GM19324 (cell line): Measurements from ENCODE around the gene RUNX2.

Experiments used
- ATAC-seq: cut with Tn5 transposase; IDR thresholded peaks from one replicate; pipeline ENCODE4 v1.9.1; 2021; ENCODE audit warnings: mild to moderate bottlenecking, moderate library complexity; ENCODE audit not compliant: unreplicated experiment, low FRiP score

RUNX2 gene

DNA sequence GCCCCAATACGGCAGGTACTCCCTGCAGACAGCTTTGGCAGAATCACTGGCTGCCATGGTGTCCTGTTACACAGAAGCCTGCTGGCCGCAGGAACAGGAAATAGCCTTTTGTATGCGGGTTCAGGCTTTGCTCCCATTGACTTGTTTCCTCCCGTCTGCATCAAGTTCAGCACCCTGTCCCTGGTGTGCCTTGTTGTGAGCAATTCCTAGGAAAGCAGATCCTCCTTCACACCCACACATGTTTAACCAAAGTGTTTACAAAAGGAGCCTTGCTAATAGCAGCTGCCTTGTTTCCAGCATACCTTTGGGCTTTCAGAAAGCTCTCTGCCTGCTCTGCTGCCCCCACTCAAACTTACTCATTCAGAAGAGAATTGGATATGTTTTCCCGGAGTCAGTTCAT lies 176.8 kb downstream of the RUNX2 start:
- ATAC-seq, result no peak

DNA sequence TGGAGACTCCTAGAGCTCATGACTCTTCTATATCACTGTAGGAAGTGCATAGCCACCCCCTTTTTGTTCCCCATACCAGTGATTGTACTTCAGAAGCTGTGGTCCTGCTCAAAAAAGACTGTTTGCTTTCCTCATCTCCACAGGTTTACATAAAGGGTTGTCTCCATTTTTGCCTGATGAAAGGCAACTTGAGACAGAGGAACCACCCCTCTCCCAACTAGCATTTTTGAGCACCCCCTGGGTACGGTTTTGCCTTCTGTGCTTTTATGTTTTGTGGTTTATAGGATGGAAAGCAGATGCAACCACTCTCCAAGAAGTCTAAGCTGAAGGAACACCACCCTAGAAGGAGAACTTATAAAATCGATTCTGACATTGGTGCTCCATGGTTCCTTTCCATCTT lies 177.3 kb downstream of the RUNX2 start:
- no peak for ATAC-seq

DNA sequence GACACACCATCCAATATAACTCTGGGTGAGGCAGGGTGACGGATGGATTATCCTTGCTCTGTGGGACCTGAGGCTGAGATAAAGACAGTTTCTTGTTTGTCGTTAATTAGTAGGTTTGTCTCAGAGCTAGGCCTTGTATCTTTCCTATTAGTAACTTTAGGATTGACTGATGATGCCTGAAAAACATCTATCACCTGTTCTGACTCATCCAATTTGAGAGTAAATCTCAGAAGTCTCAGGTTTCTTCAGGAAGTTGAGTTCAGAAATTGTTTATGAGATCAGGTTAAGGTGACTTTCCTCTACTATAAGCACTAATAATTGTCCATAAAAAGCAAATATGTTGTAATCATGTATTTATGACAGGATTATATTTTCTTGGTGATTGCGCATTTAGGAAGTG lies 179.1 kb downstream of the RUNX2 start:
- ATAC-seq, result no peak

DNA sequence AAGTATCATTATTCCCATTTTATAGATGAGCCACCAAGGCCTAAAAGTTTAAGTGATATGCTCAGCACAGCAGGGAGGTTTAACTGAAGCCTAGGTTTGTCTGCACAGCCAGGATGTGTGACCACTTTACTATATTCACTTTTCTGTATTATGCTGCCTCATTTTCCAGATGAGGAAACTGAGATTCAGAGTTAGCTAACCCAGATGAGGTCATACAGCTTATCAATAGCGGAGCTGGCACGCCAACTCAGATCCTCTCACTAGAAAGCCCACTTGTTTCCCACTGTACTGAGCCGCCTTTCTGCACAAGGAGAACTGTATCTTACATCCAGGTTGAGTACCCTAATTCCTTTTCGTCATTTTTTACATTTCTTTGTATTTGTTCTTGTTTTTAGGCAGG lies 181.3 kb downstream of the RUNX2 start:
- ATAC-seq, result no peak

DNA sequence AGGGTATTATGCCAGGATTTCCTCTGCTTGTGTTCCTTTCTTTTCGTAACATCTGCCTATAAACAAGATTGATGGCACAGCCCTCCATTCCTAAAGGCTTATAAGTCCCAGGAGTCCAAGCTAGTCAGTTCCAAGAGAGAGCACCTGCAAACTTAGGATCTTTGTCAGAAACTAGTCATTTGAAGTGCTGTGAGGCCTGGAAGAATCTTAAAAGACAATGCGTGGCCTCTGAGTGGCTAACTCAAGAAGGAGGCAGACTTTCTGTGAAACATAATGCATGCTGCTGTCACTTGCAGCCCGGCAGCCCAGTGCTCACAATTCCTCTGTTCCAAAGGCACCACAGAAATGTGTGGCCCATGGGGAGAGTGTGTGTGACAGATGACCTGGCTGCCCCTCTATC lies 184.6 kb downstream of the RUNX2 start:
- no peak for ATAC-seq

DNA sequence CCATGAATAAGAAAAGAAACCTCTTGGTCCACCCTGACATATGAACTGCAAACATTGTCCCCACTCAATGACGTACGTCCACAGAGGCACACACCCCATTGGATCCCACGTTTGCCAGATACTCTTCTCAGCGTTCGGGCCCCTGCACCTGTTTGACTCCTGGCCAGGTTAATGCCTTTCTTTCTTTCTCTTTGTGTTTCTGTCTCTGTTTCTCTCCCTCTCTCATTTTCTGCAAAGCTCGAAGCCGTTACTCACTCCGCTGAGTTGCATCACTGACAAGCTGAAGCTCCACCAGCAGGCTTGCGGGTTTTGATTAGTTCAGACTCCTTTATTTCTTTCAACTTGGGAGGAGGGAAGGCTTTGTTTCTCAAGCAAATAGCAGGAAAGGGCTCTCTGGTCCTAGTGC lies 185.1 kb downstream of the RUNX2 start:
- ATAC-seq, result no peak

DNA sequence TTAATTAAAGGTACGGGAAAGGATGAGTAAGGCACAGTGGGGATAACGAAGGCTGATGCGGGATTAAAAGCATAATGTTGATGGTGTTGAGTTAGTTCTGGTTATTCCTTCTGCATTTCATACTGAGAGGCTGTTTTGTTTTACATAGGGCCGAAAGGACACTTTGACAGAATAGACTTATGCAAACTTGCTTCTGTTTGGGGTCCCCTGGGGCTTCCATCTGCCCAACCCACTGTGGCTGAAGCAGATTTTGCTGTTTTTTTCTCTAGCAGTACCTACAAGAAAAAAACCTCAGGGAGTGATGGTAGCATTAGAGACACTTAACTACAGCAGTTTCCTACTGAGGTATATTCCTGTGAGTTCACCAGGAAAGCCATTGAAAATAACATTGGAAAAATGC lies 185.7 kb downstream of the RUNX2 start:
- ATAC-seq, result no peak

DNA sequence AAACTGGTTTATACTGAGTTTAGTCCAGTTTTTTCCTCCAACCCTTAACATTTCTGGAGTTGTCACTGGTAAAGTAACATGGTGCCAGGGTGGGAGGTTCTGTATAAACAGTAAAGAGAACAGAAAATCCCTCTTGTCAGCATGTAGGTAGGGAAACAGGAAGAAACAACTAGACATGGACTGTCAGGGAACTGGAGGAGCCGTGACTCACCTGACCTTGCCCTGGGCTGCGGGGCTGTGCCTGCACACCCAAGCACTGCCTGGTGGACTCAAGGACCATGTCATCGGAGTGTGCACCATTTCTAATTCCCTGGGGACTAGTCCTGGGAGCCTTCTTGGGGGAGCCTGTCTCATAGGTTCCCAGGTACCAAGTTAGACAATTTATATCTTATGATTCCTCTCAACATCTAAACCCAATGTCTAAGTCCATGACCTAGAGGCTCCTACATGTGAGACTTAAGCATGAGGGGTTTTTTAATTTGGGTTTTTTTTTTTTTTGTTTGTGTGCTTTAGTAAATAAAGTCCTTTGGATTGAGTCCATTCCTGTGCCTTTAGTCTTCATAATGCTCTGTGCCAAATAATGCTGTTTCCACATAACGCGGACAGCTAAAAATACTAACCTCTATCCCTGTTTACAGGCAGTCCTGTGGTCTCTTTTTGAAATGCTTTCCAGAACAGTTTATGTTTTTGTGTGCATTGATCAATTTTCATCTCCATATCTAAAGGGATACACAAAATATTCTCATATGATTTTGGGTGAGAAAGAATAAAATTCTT lies 186.5 kb downstream of the RUNX2 start:
- no peak for ATAC-seq

DNA sequence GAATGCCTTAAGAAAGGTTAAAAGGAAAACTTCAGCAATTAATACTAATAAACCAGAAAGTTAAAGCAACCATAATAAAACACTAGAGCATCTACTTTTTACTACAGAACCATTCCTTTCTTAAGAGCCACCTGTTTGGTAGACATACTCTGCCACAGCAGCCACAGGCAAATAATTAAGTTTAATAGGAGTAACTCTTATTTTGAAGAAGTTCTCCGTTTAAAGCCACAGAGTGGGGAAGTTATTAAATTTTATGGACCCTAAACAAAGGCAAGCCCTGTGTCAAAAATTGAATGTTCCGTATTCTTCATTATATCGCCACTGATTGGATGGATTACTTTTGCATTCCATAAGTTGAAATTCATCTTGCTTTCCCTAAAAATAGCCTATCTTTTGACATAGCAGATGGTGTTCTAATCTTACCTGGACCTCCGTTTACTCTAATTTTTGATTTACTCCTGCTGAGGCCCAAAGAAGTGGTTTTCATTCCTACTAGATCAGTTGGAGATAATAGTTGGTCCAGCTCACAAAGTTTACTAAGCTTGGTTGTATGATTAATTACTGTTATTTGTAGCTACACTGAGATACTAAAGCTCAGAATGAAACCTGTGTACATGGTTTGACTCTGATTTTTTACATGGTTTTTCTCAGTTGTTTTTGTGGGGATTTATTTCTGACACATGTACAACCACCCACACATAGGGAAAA lies 190.0 kb downstream of the RUNX2 start:
- ATAC-seq, result no peak

DNA sequence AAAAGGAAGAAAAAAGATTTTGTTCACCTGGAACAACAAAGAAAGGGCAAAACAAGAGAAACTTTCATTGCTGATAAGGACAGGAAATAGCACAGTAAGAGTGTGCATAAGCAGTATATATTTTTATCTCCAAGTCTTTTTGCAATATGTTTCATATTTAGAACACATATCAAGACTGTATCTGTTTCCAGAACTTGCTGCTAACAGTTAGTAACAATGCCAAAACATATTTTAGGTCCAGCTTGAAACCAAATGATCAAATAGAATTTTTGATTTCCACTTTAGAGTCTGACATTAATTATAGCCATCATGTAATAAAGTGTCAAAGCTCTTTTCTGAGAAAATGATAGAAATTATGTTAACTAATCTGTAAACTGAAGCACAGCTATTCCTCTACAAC lies 193.1 kb downstream of the RUNX2 start:
- no peak for ATAC-seq

DNA sequence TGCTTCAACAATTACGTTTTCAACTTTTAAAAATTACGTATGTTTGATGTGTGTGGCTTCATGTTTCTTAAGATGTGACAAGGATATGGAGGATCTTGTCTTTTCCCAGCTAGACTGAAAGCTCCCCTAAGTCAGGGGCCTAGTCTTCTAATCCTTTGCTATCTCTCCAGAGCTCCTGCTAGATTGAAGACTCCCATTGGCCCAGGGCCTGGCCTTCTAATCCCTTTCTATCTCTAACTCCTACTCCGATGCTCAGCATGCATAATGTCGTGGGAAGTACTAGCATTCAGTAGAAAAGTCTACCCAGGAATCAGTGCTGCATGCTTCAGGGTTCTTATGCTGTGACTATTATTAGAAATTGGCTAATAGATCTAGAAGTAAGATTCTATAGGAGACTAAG lies 194.4 kb downstream of the RUNX2 start:
- no peak for ATAC-seq

DNA sequence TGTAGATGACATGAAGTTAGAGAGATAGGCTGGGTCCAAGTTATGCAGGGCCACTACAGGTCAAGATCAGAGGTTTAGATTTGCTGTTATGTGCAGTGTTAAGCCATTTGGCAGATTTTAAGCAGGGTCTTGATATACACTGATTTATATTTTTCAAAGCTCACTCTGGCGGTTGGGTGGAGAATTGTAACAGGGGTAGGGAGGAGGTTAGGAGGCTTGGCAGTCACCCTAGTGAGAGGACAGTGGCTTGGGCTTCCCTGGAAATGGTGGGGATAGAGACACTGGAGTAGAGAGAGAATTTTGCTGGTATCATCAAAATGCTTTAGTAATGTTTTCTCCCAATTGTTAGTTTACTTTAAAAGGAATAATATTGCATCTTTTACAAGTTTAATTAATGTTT lies 199.1 kb downstream of the RUNX2 start:
- no peak for ATAC-seq

DNA sequence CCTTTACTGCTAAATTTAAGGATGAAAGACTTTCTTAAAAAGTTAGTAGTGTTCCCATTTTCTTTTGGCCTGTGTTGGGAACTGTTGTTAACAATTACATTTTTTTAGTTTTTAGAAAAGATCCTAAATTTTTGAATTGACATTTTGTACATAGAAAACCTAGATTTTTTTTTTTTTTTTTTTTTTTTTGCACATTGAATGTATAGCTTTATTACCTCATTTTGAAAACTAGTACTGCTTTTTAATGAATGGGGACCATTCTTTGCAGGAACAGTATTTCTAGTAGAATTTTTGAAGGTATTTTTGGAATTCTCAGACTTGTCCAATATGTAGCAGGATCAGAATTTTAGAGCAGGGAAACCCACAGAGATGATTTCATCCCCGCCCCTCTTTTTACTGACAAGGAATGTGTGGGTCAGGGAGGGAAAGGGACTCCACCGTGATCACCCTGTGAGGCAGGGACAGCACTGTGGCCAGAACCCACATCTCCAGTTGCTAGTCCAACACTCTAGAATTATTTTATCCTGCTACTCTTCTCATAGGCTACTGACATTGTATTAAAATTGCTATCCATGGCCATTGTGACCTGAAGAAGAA lies 204.0 kb downstream of the RUNX2 start:
- ATAC-seq, result no peak

DNA sequence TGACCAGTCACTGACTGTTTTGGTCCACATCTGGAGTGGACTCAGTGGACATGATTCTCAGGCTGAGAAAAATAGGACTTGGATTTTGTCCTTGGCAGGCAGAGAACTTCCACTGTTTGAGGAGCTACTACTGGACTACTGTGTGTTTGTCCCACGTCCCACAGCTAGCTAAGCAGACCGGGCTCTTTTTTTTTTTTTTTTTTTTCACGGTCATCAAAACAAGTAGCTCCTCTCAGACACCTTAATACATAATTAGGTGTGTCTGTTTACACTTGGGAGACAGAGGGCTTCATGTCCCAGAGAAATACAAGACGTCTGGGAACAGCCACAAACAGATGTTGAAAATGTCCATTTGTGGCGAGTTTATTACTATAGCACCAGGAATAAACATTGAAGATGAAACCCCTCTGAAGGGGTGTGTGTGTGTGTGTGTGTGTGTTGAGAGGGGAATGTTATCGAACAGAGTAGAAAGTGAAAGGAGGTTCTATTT lies 204.6 kb downstream of the RUNX2 start:
- ATAC-seq, result no peak

DNA sequence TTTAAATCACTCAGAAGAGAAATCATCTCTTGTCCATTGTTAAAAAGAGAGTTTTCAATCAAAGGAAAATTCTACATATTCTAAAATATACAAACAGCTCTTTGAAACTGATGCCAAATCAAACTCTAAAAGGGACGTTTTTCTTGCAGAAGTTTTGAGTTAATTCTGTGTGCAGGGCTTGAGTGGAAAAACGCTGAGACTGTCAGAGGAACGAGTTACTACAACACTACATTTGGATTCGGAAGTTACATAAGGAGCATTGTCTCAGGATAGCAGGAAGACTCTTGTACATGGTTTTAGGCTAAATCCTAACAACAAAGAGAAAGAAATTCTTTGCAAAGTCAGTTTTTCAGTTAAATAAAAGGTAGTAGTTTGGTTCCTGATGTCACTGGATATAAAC lies 205.3 kb downstream of the RUNX2 start:
- ATAC-seq, result no peak

DNA sequence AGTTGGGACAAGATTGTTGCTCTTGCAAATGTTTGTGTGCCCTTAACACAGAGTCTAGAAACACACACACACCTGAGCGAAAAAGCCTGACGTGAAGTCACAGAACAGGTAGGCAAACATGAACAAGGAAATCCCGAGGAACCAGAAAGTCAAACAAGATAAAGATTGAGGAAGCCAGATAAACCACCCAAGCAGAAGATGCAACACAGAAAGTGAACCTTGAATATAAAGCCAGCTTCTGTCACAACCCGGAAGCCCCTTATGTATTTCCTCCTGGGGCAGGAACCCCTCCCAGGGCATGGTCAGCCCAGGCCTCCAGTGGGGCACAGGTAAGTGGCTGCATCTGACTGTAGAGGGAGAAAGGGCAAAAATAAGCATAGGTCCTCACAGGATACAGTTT lies 207.8 kb downstream of the RUNX2 start:
- no peak for ATAC-seq

DNA sequence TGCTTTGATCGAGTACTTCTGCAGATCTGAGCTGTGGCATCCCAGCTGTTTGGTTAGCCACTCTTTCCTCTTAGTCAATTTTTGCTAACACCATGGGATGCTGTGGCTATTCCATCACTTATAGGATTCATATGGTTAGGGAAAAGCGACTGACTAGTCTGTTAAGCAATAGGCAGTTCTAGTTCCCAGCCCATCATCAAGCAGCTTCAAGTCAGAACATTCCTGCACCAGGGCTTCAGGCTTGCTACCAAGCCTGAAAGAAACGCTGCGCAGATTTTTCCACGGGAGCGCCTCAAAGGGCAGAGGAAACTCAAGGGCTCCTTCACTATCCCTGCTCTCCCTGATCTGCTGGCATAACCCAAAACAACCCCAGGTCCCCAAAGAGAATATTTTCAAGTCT lies 209.4 kb downstream of the RUNX2 start:
- no peak for ATAC-seq

DNA sequence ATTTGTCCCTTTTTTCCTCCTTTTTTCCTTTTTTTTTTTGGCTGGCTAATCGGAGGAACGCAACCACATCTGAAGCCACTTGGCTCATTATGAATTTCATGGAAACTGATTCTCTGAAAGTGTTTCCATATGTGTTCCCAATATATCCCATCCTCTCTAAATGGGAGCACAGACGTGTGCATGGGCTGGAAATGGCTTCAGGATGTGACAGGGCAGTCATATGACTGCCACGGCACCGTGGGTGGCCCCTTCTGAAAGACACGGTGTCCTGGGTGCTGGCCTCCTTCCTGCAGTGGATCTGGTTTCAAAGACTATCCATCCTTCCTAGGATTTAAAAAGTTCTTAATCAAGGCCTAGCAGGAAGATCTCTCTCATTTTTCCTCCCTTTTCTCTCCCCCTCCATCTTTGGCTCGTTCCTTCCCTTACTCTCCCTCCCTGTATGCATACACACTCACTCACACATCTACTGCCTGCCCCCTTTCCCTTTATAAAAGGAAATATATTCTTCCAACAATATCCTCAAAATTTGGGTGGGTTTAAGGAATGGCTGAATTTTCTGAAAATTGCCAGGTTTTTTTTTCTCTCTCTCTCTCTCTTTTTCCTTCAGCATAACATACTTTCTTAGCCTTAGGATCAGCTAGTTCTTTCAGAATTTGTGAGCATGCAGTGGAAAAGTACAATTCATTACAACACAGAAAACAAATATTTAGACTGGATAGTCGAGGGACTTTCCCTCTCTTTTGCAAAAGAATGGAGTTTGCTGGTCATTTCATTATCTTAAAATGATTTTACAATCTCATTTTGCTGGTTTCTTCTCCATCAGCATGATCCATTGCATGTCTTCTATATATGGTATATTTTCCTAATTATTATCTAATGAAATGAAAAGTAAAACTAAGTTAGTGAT lies 210.8 kb downstream of the RUNX2 start:
- ATAC-seq, result no peak

DNA sequence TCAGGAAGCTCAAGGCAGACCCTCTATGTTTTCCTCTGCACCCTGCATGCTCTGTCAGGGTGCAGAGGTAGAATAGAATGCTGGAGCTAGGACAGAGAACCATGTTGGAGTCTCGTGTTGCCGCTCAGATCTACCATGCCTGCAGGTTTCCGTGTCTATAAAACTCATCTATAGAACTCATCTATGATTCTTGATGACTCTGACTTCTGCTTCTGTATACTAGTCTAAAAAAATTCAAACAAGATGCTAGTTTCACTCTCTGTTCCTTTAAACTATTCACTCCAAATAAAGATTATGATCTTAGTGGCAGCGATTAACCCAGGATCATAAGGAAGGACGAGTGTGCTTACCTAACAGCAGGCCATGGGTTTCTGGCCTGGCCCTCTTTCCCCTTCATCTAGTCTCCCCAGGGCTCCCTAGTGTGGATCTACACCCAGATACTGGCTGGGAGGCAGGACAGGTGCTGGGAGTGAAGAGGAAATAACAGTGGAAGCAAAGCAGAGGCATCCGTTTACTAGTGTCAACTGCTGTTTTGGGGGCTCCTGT lies 212.3 kb downstream of the RUNX2 start:
- ATAC-seq, result no peak

DNA sequence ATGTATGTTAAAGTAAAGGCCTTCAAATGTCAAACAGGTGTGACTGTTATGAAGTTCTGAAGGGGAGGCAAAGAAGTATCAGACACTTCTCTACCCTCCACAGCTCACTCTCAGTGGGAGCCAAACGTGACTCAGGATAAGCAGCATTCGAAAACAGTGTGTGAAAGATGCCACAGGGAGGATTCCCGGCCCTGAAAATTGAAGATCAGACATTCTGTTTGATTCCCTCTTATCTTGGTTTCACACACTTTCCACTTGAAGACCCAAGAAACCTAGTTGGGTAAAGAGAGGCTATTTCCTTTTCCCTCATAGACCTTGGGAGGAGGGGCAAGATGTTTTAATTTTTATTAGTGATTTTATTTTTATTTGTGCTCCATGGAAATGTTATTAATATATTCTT lies 213.8 kb downstream of the RUNX2 start:
- ATAC-seq, result no peak
